SK-N-SH (cell line): Measurements from ENCODE around the gene ERC2. TPM values are rescaled to one million over a fixed set of nuclear protein-coding genes. Genes with fewer than 3 reads are reported as not detected.

ENCODE experiments used
- CTCF ChIA-PET: fragments of 300-600, 350-600 bp; formaldehyde crosslinking; extraction: SDS; loops from one replicate; lab custom pipeline; 2021; lab: Yijun Ruan, JAX
- POLR2A ChIA-PET: fragments of 350-600 bp; sonication (Branson Sonifier 250); formaldehyde crosslinking; extraction: SDS; loops from one replicate; lab custom pipeline; 2020; ENCODE audit warnings: antibody characterized with exemption, inconsistent platforms; lab: Yijun Ruan, JAX
- DNase-seq: peaks from one replicate; pipeline ENCODE4 v3.0.0; 2012
- H2AFZ ChIP-seq: fragments of 200-600 bp; sonication (generic); 2 replicates; pipeline ENCODE4 v1.8.1; 2016; ENCODE audit warnings: antibody characterized with exemption, mild to moderate bottlenecking, low read depth
- H3F3A ChIP-seq: fragments of 200-600 bp; sonication (generic); replicated peaks from 2 replicates; pipeline ENCODE3; 2016; ENCODE audit warnings: antibody characterized with exemption, mild to moderate bottlenecking; ENCODE audit not compliant: insufficient read depth
- H3K27ac ChIP-seq, 2 experiments: fragments of 200-500 bp in 1 of 2; fragments of 200-600 bp in 1 of 2; sonication (Bioruptor generic) in 1 of 2; sonication (generic), shearing (Covaris generic) in 1 of 2; 2 replicates each; pipeline versions ENCODE4 v1.5.1 to v1.6.1; 2014 to 2016; ENCODE audit warnings: low read depth in 2 of 2, inconsistent platforms in 1 of 2, low read length in 1 of 2, mild to moderate bottlenecking in 1 of 2, mixed read lengths in 1 of 2
- H3K27me3 ChIP-seq: fragments of 200-600 bp; sonication (generic), shearing (Covaris generic); 2 replicates; pipeline ENCODE4 v1.6.1; 2016; ENCODE audit warnings: mixed run types; ENCODE audit not compliant: insufficient read depth
- H3K36me3 ChIP-seq, 2 experiments: fragments of 200-500 bp in 1 of 2; fragments of 200-600 bp in 1 of 2; sonication (Bioruptor generic) in 1 of 2; sonication (generic) in 1 of 2; replicated peaks in 1 of 2; 2 replicates each; pipeline versions ENCODE3 to v1.5.1; 2014 to 2016; ENCODE audit warnings: low read length in 1 of 2, mild to moderate bottlenecking in 1 of 2; ENCODE audit not compliant: insufficient read depth in 2 of 2, control insufficient read depth in 1 of 2
- H3K4me1 ChIP-seq, 2 experiments: fragments of 200-500 bp in 1 of 2; fragments of 200-600 bp in 1 of 2; sonication (Bioruptor generic) in 1 of 2; sonication (generic), shearing (Covaris generic) in 1 of 2; 2 replicates each; pipeline versions ENCODE4 v1.5.1 to v1.6.1; 2014 to 2016; ENCODE audit warnings: low read depth in 1 of 2, low read length in 1 of 2, mixed run types in 1 of 2; ENCODE audit not compliant: insufficient read depth in 2 of 2, control insufficient read depth in 1 of 2
- H3K4me2 ChIP-seq: fragments of 200-600 bp; sonication (generic), shearing (Covaris generic); 2 replicates; pipeline ENCODE4 v1.6.1; 2017; ENCODE audit warnings: mixed run types
- H3K4me3 ChIP-seq, 2 experiments: fragments of 200-500 bp in 1 of 2; fragments of 200-600 bp in 1 of 2; sonication (Bioruptor generic) in 1 of 2; sonication (generic), shearing (Covaris generic) in 1 of 2; 2 replicates each; pipeline versions ENCODE4 v1.5.1 to v1.8.1; 2014 to 2016; ENCODE audit warnings: low read depth in 2 of 2, inconsistent platforms in 1 of 2, low read length in 1 of 2, mild to moderate bottlenecking in 1 of 2, mixed read lengths in 1 of 2, moderate library complexity in 1 of 2
- H3K79me2 ChIP-seq: fragments of 200-600 bp; sonication (generic); 2 replicates; pipeline ENCODE4 v1.8.1; 2017; ENCODE audit warnings: mild to moderate bottlenecking; ENCODE audit not compliant: insufficient read depth
- H3K9ac ChIP-seq: fragments of 200-600 bp; sonication (generic); 2 replicates; pipeline ENCODE4 v1.6.1; 2017; ENCODE audit warnings: mixed run types
- H3K9me2 ChIP-seq: fragments of 200-600 bp; sonication (generic); 2 replicates; pipeline ENCODE4 v1.6.1; 2017; ENCODE audit warnings: mixed run types
- H3K9me3 ChIP-seq: fragments of 200-600 bp; sonication (generic); 2 replicates; pipeline ENCODE4 v1.6.1; 2017; ENCODE audit warnings: mixed run types, mild to moderate bottlenecking, moderate library complexity
- H4K20me1 ChIP-seq: fragments of 200-600 bp; sonication (generic); 2 replicates; pipeline ENCODE4 v1.6.1; 2017; ENCODE audit warnings: mild to moderate bottlenecking, mixed run types; ENCODE audit not compliant: insufficient read depth
- CHD2 ChIP-seq: fragments of 150-350 bp; IDR thresholded peaks from 2 replicates; pipeline ENCODE4 v1.6.1; 2018; ENCODE audit warnings: low read length; ENCODE audit not compliant: partially characterized antibody
- ELF1 ChIP-seq: IDR thresholded peaks from 2 replicates; pipeline ENCODE4 v1.4.0; 2012
- FOSL2 ChIP-seq: IDR thresholded peaks from 2 replicates; pipeline ENCODE4 v1.4.0; 2012; ENCODE audit warnings: low read depth, mild to moderate bottlenecking, moderate library complexity, borderline replicate concordance
- GABPA ChIP-seq: IDR thresholded peaks from 2 replicates; pipeline ENCODE4 v1.4.0; 2012; ENCODE audit warnings: low read depth, mild to moderate bottlenecking
- MEF2A ChIP-seq: IDR thresholded peaks from 2 replicates; pipeline ENCODE4 v1.4.0; 2012; ENCODE audit warnings: low read depth, borderline replicate concordance
- PBX3 ChIP-seq: IDR thresholded peaks from 2 replicates; pipeline ENCODE4; 2012
- POLR2AphosphoS5 ChIP-seq: IDR thresholded peaks from 2 replicates; pipeline ENCODE4 v1.6.1; 2012; ENCODE audit warnings: low read depth, low read length
- RAD21 ChIP-seq: IDR thresholded peaks from 2 replicates; pipeline ENCODE4 v1.6.1; 2012; ENCODE audit warnings: mild to moderate bottlenecking, low read length
- REST ChIP-seq: IDR thresholded peaks from 2 replicates; pipeline ENCODE4 v1.6.1; 2012; ENCODE audit warnings: mild to moderate bottlenecking, low read depth, low read length, moderate library complexity
- WGBS: methylation state at CpG from one replicate; pipeline ENCODE4 v1.1.6; 2017; ENCODE audit warnings: low lambda C conversion rate; 5-methylcytosine and 5-hydroxymethylcytosine counted together
- polyA plus RNA-seq, 3 experiments: library from polyadenylated mRNA; depleted of rRNA; stranded (reverse); fragments of >200 nt; gene quantifications; 2 replicates each; pipeline ENCODE4 v1.2.3, GENCODE V29; 2012
- TF ChIP-seq, protein P1 (sequence below): IDR thresholded peaks from 2 replicates; pipeline ENCODE4 v1.4.0; 2012; ENCODE audit warnings: low read depth, borderline replicate concordance
- TF ChIP-seq, protein P2 (sequence below): IDR thresholded peaks from 2 replicates; pipeline ENCODE4 v1.4.0; 2012; ENCODE audit warnings: low read depth, borderline replicate concordance
- TF ChIP-seq, protein P3 (sequence below): fragments of 150-350 bp; IDR thresholded peaks from 2 replicates; pipeline ENCODE4 v1.6.1; 2017; ENCODE audit warnings: antibody characterized with exemption, low read length, low read depth, borderline replicate concordance
- TF ChIP-seq, protein P4 (sequence below): fragments of 150-350 bp; IDR thresholded peaks from 2 replicates; pipeline ENCODE4 v1.6.1; 2016; ENCODE audit warnings: mild to moderate bottlenecking, low read depth, low read length

The ERC2 gene
- polyA plus RNA-seq, 1 of the 3 experiments (the other 2 are of a cell fraction), result 1.6 TPM

DNA sequence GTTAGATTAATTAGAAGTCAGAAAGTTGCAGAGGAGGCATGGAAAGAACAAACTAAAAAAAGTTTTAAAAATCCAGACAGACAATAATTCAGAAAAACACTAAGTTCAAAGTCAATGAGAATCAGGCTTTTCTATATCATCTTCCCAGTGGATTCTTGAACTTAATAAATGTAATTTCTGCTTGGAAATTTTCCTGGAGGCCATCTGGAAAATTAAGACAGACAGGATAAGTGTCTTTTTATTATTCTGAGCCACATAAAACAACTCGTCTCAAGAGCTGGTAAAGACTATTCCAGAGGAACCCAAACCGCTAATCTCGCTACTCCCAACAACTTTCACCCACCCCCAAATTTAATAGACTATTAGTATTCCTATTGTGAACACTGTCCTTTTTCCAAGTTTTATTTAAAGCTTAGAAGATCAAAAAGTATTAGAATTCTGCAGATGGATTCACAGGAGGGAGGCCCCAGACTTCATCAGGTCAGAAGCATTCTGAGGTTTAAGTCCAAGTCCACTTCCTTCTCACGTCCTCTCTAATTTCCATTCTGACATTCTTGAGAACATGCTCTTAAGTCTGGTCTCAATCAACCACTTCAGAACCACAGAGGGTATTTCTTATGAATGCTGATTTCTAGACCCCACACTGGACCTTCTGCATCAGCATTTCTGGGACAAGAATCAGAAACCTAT, 61.3 kb downstream of the ERC2 start (continued):
- TF ChIP-seq REST (no peak), RAD21 (no peak), FOSL2 (no peak), MEF2A (no peak), PBX3 (no peak), POLR2AphosphoS5 (no peak)
- TF ChIP-seq, protein P1, sequence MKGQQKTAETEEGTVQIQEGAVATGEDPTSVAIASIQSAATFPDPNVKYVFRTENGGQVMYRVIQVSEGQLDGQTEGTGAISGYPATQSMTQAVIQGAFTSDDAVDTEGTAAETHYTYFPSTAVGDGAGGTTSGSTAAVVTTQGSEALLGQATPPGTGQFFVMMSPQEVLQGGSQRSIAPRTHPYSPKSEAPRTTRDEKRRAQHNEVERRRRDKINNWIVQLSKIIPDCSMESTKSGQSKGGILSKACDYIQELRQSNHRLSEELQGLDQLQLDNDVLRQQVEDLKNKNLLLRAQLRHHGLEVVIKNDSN, result no peak
- TF ChIP-seq, protein P2, sequence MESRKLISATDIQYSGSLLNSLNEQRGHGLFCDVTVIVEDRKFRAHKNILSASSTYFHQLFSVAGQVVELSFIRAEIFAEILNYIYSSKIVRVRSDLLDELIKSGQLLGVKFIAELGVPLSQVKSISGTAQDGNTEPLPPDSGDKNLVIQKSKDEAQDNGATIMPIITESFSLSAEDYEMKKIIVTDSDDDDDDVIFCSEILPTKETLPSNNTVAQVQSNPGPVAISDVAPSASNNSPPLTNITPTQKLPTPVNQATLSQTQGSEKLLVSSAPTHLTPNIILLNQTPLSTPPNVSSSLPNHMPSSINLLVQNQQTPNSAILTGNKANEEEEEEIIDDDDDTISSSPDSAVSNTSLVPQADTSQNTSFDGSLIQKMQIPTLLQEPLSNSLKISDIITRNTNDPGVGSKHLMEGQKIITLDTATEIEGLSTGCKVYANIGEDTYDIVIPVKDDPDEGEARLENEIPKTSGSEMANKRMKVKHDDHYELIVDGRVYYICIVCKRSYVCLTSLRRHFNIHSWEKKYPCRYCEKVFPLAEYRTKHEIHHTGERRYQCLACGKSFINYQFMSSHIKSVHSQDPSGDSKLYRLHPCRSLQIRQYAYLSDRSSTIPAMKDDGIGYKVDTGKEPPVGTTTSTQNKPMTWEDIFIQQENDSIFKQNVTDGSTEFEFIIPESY, result no peak

GRCh38 chr3:56404884-56405283, 63.4 kb downstream of the ERC2 start:
- 62% methylated on average over 3 of the region's 3 CpGs for WGBS
- Histone ChIP-seq H3K9me2 (no peaks in the 10 kb centered on the region), H3K79me2 (no peaks in the 10 kb centered on the region), H3K27me3 (no peaks in the 10 kb centered on the region), H3K4me2 (no peak overlapping the region), H3K4me1 (no peaks in the 10 kb centered on the region), H3K9me3 (no peaks in the 10 kb centered on the region), H3K4me3 (no peak overlapping the region), H3K27ac (no peak overlapping the region), H3F3A (no peaks in the 10 kb centered on the region), H4K20me1 (no peaks in the 10 kb centered on the region), H2AFZ (no peak overlapping the region), H3K36me3 (no peaks in the 10 kb centered on the region), H3K9ac (no peak overlapping the region)
- DNase-seq, result no peak
- ChIA-PET CTCF (no interaction called here), POLR2A (no interaction called here)
- no peak for TF ChIP-seq CHD2
- TF ChIP-seq REST, result no peak
- TF ChIP-seq, protein P3, sequence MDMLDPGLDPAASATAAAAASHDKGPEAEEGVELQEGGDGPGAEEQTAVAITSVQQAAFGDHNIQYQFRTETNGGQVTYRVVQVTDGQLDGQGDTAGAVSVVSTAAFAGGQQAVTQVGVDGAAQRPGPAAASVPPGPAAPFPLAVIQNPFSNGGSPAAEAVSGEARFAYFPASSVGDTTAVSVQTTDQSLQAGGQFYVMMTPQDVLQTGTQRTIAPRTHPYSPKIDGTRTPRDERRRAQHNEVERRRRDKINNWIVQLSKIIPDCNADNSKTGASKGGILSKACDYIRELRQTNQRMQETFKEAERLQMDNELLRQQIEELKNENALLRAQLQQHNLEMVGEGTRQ, result no peak
- TF ChIP-seq GABPA, result no peak
- TF ChIP-seq, protein P4, sequence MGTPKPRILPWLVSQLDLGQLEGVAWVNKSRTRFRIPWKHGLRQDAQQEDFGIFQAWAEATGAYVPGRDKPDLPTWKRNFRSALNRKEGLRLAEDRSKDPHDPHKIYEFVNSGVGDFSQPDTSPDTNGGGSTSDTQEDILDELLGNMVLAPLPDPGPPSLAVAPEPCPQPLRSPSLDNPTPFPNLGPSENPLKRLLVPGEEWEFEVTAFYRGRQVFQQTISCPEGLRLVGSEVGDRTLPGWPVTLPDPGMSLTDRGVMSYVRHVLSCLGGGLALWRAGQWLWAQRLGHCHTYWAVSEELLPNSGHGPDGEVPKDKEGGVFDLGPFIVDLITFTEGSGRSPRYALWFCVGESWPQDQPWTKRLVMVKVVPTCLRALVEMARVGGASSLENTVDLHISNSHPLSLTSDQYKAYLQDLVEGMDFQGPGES, result no peak
- TF ChIP-seq ELF1, result no peak
